Vagina (tissue), 2 donors: Measurements from ENCODE around the gene ZP1. TPM values are rescaled to one million over a fixed set of nuclear protein-coding genes. Genes with fewer than 3 reads are reported as not detected.

Source experiments
- DNase-seq, 2 donors: peaks; one replicate each; pipeline ENCODE4 v3.0.0-alpha.2; 2017; ENCODE audit errors: extremely low spot score in 2 of 2
- H3K27ac ChIP-seq: fragments of 200-600 bp; sonication (generic); one replicate; pipeline ENCODE4 v1.5.1; 2019
- H3K27me3 ChIP-seq: fragments of 200-600 bp; sonication (generic); one replicate; pipeline ENCODE4 v1.5.1; 2019
- H3K36me3 ChIP-seq, 2 donors: fragments of 200-600 bp; sonication (generic); one replicate each; pipeline ENCODE4 v1.5.1; 2017 to 2019
- H3K4me1 ChIP-seq: fragments of 200-600 bp; sonication (generic); one replicate; pipeline ENCODE4 v1.5.1; 2019
- H3K4me3 ChIP-seq, 2 donors: fragments of 200-600 bp; sonication (generic); 1 replicate in 1 of 2; 2 replicates in 1 of 2; pipeline ENCODE4 v1.5.1; 2016 to 2019
- H3K9me3 ChIP-seq: fragments of 200-600 bp; sonication (generic); one replicate; pipeline ENCODE4 v1.5.1; 2019
- CTCF ChIP-seq, 3 experiments: fragments of 450-650 bp in 2 of 3; fragments of 200-600 bp in 1 of 3; sonication (generic) in 1 of 3; IDR thresholded peaks; one replicate each; pipeline ENCODE4 v1.5.1; 2017 to 2019; ENCODE audit warnings: antibody characterized with exemption in 3 of 3, mild to moderate bottlenecking in 2 of 3, moderate library complexity in 2 of 3
- POLR2A ChIP-seq, 2 donors: fragments of 450-650 bp; IDR thresholded peaks; one replicate each; pipeline ENCODE4 v1.6.1; 2017; ENCODE audit warnings: antibody characterized with exemption in 2 of 2, mild to moderate bottlenecking in 2 of 2, moderate library complexity in 2 of 2
- POLR2AphosphoS5 ChIP-seq, 2 donors: sonication (generic); formaldehyde crosslinking; IDR thresholded peaks; one replicate each; pipeline ENCODE4 v1.9.0; 2017; ENCODE audit warnings: antibody characterized with exemption in 2 of 2, mild to moderate bottlenecking in 2 of 2, low read depth in 1 of 2; ENCODE audit not compliant: insufficient read depth in 1 of 2
- intact Hi-C: fragments of 100-400 bp; cut with DNase I; formaldehyde crosslinking; loops from one replicate; pipeline ENCODE4 v1.15.1; 2023
- total RNA-seq: library from RNA; depleted of rRNA; stranded (reverse); fragments of >200 nt; gene quantifications from one replicate; pipeline ENCODE4 v1.2.3, GENCODE V29; 2016

Gene ZP1
- total RNA-seq, 1 donor from 2014 or later: not detected

DNA sequence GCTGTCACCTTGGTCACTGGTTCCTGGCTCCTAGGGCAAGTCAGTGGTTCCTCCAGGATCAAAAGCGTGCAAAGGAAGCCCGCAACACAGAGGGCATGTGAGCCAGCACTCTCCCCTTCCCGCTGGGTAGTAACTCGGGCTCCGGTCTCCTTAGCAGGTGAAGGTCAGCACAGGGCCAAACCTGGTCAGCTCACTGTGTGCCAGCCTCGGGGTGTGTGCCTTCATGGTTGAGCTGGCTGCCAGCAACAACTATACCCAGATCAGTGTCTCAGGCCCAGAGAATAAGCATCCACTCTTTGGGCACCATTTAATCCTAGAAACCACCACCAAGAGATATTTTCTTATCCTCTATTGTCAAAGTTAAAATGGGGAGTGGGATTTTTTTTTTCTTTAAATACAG is 41.6 kb upstream of the ZP1 start:
- intact Hi-C loops: no loop called here
- Histone ChIP-seq H3K4me3 (no peak overlapping the region), H3K27ac (no peak overlapping the region), H3K9me3 (no peaks in the 10 kb centered on the region), H3K4me1 (no peaks in the 10 kb centered on the region), H3K27me3 (no peaks in the 10 kb centered on the region), H3K36me3 (no peaks in the 10 kb centered on the region)
- no peak for DNase-seq
- TF ChIP-seq POLR2A (IDR thresholded peaks at IDR 0.05) (no peak), POLR2AphosphoS5 (IDR thresholded peaks at IDR 0.05; ENCODE audit: insufficient read depth in 1 of 2, low read depth in 1 of 2) (no peak), CTCF (IDR thresholded peaks at IDR 0.05) (no peak)

GRCh38 chr11:60830478-60831142 is 36.7 kb upstream of the ZP1 start:
- intact Hi-C loops: no loop called here
- H3K4me1 ChIP-seq: no peaks in the 10 kb centered on the region
- no peaks in the 10 kb centered on the region for H3K36me3 ChIP-seq
- H3K27me3 ChIP-seq: no peaks in the 10 kb centered on the region
- no peak for TF ChIP-seq POLR2A (IDR thresholded peaks at IDR 0.05)
- TF ChIP-seq CTCF (IDR thresholded peaks at IDR 0.05): no peak
- TF ChIP-seq POLR2AphosphoS5 (IDR thresholded peaks at IDR 0.05; ENCODE audit: insufficient read depth in 1 of 2, low read depth in 1 of 2): no peak
- no peak overlapping the region for H3K27ac ChIP-seq
- DNase-seq: no peak
- H3K9me3 ChIP-seq: no peaks in the 10 kb centered on the region
- H3K4me3 ChIP-seq: no peak overlapping the region

GRCh38 chr11:60831143-60831500 is 36.2 kb upstream of the ZP1 start:
- Histone ChIP-seq H3K36me3 (no peaks in the 10 kb centered on the region), H3K4me3 (no peak overlapping the region), H3K27me3 (no peaks in the 10 kb centered on the region), H3K27ac (no peak overlapping the region), H3K4me1 (no peaks in the 10 kb centered on the region), H3K9me3 (no peaks in the 10 kb centered on the region)
- intact Hi-C loops: no loop called here
- TF ChIP-seq CTCF (IDR thresholded peaks at IDR 0.05) (peak; percentile 81 to 93 (median 90)), POLR2AphosphoS5 (IDR thresholded peaks at IDR 0.05; ENCODE audit: insufficient read depth in 1 of 2, low read depth in 1 of 2) (no peak)
- DNase-seq: no peak

DNA sequence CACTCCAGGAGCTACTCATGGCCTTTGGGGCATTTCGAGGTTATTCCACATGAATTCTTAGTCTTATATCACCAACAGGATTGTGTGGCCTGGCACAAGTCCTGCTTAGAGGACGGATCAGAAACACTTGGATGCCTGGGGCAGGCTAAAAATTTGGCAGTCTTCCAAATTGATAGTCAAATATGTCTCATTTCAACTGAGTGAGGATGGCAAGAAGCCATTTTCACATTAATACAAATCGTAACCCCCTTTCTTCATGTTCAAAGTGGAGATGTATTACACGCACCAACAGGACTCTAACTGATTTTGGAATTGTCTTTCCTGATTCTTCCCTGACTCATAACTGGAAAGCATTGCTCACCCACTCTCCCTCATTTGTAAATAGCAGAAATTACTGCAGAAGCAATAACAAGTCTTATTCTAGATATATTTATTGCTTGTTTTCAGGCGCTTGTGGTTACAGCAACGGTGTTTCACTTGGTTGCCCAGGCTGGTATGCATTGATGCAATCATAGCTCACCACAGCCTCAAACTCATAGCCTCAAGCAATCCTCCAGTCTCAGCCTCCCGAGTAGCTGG is 35.8 kb upstream of the ZP1 start:
- no peak overlapping the region for H3K27ac ChIP-seq
- no peaks in the 10 kb centered on the region for H3K9me3 ChIP-seq
- intact Hi-C loops: loop anchor here (2.0 kb wide), 1 partner anchor 67 kb away; no protein-coding TSS in a partner anchor

More for the DNA sequence above, 35.8 kb upstream of the ZP1 start:
- Histone ChIP-seq H3K27me3 (no peaks in the 10 kb centered on the region), H3K4me1 (no peaks in the 10 kb centered on the region), H3K36me3 (no peaks in the 10 kb centered on the region), H3K4me3 (no peak overlapping the region)
- no peak for TF ChIP-seq POLR2AphosphoS5 (IDR thresholded peaks at IDR 0.05; ENCODE audit: insufficient read depth in 1 of 2, low read depth in 1 of 2)
- no peak for TF ChIP-seq POLR2A (IDR thresholded peaks at IDR 0.05)
- TF ChIP-seq CTCF (IDR thresholded peaks at IDR 0.05): no peak
- no peak for DNase-seq
